Posterior vena cava (tissue), 2 donors: ENCODE results near the gene AP2A2. TPM values are rescaled to one million over a fixed set of nuclear protein-coding genes. Genes with fewer than 3 reads are reported as not detected.
A peak's percentile ranks its signal among the peaks of the same experiment; 100 is the strongest.

Source experiments
- DNase-seq: peaks from one replicate; pipeline ENCODE4 v3.0.0-alpha.2; 2020; ENCODE audit warnings: low spot score
- intact Hi-C, 2 donors: fragments of 100-400 bp; cut with DNase I; formaldehyde crosslinking; loops; one replicate each; pipeline versions ENCODE4 v1.14.1 to v1.14.2; 2022 to 2023
- total RNA-seq, 2 donors: library from RNA; stranded (reverse); fragmentation: NEBNext Ultra II Directional; extraction: Animal tissue kit (Norgen Biotek cat#: 25700); gene quantifications; one replicate each; pipeline ENCODE4 v1.2.1, GENCODE V29; 2021
- donor health status: DM: yes; HTN: yes; CAD: no.
- donor health status: DM: yes; HTN: yes; CAD: no.

Gene AP2A2
- total RNA-seq, 2 donors from 2014 or later = 83.5 to 117 TPM

DNA sequence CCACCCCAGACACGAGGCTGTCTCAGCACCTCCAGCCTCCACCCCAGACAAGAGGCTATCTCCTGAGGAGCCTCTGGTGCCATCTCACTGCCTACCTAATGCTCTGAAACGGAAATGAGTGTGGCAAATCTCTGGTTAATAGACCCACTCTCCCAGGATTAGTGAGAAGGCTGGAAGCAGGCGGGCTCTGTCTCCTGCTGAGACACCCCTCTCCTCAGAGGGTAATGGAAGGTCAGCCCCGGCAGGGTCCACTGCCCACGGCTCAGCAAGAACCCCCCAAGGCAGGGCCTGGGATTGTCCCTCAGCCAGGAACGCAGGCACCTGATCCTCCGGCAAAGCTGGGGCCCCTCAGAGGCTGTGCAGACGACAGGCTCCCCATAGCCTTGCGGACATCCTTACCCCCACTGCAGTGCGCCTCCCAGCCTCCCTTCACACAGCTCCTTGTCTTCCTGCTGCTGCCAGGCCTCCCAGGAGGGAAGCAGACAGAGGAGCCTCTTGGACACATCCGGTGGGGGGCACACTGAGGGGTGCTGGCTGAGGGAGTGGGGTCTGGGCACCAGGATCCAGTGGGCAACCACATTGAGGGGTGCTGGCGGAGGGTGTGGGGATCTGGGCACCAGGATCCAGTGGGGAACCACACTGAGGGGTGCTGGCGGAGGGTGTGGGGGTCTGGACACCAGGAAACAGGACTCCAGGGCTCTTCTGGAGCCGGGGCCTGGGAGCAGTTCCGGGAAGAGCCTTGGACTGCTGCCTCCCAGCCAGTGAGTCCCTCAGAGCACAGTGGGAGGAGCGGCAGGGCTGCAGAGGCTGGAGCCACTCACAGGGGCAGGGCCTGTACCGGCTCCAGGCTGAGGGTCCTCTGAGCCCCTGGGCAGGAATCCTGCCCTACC is 28.2 kb upstream of the AP2A2 start:
- no peak for DNase-seq
- intact Hi-C loops = no loop called here

DNA sequence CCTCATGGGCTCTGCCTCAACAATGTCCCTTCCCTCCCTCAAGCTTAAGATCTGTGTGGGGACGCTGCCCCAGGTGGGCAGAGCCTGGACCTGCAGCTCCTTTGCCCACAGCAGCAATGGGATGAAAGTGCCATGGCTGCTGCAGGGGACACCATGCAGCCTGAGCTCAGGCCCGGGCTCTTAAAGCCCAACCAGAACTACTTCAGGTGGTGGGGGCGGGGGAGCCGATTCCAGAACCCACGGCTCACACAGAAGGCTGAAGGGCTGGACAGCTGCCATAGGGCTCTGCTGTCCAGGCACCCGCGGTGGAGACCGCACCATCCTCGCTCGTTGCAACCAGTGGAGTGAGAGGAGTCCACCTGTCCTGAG is 27.5 kb upstream of the AP2A2 start:
- no peak for DNase-seq
- intact Hi-C loops = no loop called here

- intact Hi-C loops = no loop called here
- DNase-seq = no peak
Observed at GRCh38 chr11:898540-899190, 27.0 kb upstream of the AP2A2 start.

DNA sequence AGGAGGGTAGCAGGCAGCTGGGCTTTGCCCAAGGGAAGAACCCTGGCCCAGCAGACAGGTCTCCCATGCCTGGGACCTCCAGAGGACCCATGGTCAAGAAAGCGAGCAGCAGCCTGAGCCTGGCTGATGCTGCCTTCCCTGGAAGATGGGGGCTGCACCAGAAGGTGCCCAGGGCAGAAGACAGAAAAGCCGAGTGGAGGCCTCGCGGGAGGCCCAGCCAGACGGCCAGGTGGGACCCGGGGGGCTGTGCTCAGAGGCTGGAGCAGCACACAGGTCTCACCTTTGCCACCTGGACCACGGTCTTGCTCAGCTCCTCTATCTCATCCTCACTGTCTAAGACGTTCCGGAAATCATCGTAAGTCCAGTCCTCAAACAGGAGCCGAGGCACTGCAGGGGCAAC is 25.9 kb upstream of the AP2A2 start:
- intact Hi-C loops = no loop called here
- DNase-seq = no peak

DNA sequence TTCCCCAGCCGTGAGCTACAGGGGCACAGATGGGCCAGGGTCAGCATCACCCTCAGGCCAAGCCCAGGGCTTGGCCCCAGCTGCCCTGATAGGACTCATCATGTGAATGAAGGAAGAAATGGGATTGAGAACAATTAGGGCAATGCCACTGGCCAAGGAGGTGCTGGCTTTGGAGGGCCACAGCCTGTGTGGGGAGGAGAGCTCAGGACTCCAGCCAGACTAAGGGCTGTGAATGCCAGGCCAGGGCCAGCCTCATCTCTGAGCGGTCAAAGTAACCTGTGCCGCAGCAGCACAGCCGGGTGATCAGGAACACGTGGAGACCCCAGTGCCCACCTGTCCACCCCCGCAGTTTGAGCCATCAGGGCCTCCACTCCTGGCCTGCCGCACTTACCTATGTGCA is 25.1 kb upstream of the AP2A2 start:
- DNase-seq = no peak
- intact Hi-C loops = no loop called here

- DNase-seq = no peak
- intact Hi-C loops = no loop called here
Observed at GRCh38 chr11:901452-902061, 24.1 kb upstream of the AP2A2 start.

GRCh38 chr11:904380-904779 is 21.3 kb upstream of the AP2A2 start:
- intact Hi-C loops = no loop called here
- DNase-seq = no peak

GRCh38 chr11:905952-906351 is 19.7 kb upstream of the AP2A2 start:
- DNase-seq = no peak
- intact Hi-C loops = no loop called here

GRCh38 chr11:907668-908067 is 18.0 kb upstream of the AP2A2 start:
- DNase-seq = no peak
- intact Hi-C loops = no loop called here

- DNase-seq = no peak
- intact Hi-C loops = no loop called here
Observed at GRCh38 chr11:908273-908672, 17.4 kb upstream of the AP2A2 start.

DNA sequence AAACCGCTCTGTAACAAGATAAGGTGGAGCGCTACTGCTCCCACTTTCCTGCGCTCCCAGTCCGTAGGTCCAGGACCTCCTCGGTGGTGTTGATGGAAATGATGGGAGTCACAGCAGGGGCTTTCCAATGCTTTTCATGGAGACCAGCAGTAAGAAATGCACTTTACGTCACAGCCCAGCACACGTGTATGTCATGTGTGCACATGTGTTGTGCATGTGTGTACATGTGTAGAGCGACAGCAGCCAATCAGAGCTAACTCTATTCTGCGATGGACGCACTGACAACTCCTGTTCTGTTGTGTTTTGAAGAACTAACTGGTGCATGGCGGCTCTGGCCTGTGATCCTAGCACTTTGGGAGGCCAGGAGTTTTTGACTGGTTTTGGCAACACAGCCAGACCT is 16.3 kb upstream of the AP2A2 start:
- DNase-seq = no peak
- intact Hi-C loops = no loop called here

- DNase-seq = peak; percentile 82
- intact Hi-C loops = no loop called here
Observed at GRCh38 chr11:910044-910588, 15.6 kb upstream of the AP2A2 start.

DNA sequence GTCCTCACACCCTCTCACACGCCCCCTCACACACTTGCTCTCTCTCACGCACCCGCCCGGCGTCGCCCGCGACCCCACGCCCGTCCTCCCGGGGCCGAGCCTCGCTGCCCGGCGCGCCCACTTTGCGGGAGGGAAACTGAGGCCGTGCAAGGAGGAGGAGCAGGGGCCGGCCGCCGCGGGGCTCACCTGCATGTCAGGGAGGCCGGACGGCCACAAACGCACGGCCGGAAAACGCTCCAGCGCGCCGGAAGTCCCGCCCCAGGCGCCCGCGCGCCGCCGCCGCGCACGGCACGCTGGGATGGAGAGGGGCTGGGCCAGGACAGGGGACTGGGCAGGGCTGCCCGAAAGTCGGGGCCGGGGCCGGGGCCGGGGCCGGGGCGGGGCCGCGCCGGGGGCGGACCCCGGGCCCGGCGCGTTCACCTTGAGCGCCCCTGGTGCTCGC is 15.1 kb upstream of the AP2A2 start, which contains the start of gene CHID1:
CHID1 (minus strand) TSS at position 222 of the 442 bp plus-strand sequence. CDS start 5,994 bp downstream, outside the sequence.
- intact Hi-C loops = no loop called here
- DNase-seq = peak; percentile 96

DNA sequence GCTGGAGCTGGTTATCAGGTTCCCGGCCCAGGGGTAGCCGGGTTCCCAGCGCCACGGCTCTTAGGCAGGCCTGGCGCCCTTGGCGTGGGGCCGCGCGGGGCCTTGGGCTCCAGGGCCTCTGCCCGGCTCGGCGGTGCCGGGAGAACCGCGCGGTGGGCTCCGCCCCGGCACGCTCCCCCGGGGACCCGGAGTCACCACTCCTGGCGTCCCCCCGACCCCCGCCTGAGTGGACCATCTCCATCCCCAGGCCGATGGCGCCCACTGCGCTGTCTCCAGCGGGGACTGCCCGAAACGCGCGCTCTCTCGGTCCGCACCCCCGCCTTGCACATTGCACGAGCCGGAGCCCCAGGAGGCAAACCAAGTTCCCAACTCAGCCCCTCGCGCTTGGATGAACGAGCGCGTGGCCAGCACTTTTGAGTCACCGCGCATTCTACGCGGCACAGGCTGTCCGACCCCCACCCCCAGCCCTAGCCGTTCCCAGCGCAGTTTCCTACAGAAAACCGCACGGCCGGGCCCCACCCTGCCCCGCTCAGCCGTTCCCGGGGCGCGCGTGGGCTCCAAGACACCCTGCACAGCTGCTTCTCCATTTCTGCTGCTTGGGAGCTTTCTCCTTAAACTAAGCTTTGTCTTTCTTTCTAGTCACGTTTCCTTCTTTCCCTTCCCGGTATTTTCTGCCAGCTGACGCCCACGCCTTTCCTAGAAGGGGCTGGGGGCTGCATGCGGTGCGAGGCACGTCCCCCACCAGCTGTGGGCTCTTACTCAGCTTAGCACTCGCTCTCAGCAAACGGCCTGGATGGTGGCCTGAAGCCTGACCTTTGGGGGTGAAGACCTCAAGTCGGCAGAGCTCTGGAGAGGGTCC is 14.4 kb upstream of the AP2A2 start:
- intact Hi-C loops = no loop called here
- DNase-seq = peak; percentile 89

- intact Hi-C loops = no loop called here
- DNase-seq = no peak
Observed at GRCh38 chr11:911890-912219, 13.8 kb upstream of the AP2A2 start.

GRCh38 chr11:912266-912665 is 13.4 kb upstream of the AP2A2 start:
- intact Hi-C loops = no loop called here

DNA sequence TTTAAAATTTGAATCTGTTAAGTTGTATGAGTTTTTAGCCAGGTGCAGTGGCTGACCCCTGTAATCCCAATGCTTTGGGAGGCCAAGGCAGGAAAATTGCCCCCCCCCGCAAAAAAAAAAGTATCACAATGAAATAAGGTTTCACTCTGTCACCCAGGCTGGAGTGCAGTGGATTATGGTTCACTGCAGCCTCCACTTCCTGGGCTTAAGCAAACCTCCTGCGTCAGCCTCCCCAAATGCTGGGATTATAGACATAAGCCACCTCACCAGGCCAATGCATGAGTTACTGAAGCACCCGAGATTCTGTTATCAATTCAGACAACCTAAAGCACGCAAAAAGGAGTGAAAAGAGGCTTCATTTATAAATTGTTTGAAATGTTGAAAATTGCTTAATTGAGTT is 12.6 kb upstream of the AP2A2 start:
- intact Hi-C loops = no loop called here
- DNase-seq = no peak

More at GRCh38 chr11:912266-912665, 13.4 kb upstream of the AP2A2 start:
- DNase-seq = no peak

DNA sequence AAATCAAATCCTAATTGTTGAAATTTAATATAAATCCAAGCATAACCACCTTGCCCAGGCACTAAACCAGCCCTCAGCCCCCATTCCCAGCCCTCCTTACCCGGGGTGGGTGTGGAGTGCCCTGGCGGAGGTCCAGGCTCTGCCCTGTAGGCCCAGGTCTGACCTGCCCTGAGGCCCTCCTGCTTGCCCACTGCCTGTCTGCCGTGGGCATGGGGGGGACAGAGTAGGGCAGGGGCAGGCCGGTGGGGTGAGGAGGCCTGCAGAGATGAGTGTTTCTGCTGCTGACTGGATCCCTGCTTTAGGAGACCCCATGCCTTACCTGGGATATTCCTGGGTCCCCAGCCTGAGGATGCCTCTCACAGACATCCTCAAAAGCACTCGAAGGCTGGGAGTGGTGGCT is 11.5 kb upstream of the AP2A2 start:
- intact Hi-C loops = no loop called here

DNA sequence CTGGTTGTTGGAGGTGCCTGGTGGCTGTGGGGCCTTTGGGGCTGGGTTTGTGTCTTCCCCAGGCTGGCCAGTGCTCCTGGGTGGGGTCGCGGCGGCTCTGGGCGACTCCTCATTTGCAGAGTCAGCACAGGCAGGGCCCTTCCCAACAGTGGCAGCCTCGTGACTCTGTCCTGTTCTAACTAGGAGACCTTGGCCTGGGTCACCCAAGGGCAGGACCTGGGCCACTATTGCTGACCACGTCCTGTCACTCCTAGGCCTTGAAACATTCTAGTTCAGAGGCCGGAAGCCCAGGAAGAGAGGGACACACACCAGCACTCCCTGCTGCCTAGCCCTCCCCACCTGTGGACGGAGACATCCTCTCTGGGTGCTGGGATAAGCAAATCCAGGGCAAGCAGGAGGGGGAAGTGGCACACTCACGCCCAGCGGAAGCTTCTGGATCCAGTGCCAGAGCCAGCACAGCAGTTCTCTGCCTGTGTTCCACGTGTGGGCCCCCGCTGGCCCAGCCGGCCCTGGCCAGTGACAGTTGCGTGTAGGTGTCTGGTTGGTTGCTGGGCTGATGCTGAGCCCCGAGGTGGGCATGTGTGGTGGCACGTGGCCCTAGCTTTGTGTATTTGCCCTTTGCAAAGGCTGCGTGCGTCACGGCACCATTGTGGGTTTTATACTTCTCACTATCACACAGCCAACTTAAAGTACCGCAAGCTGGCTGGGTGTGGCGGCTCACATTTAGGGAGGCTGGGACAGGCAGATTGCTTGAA is 10.7 kb upstream of the AP2A2 start:
- DNase-seq = peak; percentile 95
- intact Hi-C loops = no loop called here

More for the DNA sequence above, 11.5 kb upstream of the AP2A2 start:
- DNase-seq = no peak
